H1 (cell line): ENCODE measurements around the gene DGKD. TPM values are rescaled to one million over a fixed set of nuclear protein-coding genes. Genes with fewer than 3 reads are reported as not detected.

Experiments
- CTCF ChIA-PET: fragments of 300-600 bp; sonication (Branson Sonifier 250); formaldehyde crosslinking; loops from one replicate; lab custom pipeline; 2021; ENCODE audit not compliant: partially characterized antibody; lab: Charles Lee
- POLR2A ChIA-PET: fragments of 300-600 bp; sonication (Branson Sonifier 250); formaldehyde crosslinking; loops from one replicate; lab custom pipeline; 2021; ENCODE audit warnings: inconsistent platforms; ENCODE audit not compliant: partially characterized antibody; lab: Charles Lee
- DNase-seq, 2 experiments: peaks; one replicate each; pipeline versions ENCODE4 v3.0.0 to v3.0.0-alpha.2; 2010 to 2022; ENCODE audit warnings: low spot score in 2 of 2, low read depth in 1 of 2, mixed read lengths in 1 of 2
- FAIRE-seq: peaks from 2 replicates; lab custom pipeline; 2011; peaks lifted over from hg19 to GRCh38; lab: Jason Lieb, UNC
- H2AFZ ChIP-seq: 2 replicates; pipeline ENCODE4 v1.8.1; 2012; ENCODE audit warnings: low read length, inconsistent platforms
- H2AK5ac ChIP-seq: 2 replicates; pipeline ENCODE4 v1.6.1; 2013; ENCODE audit warnings: low read depth, low read length
- H2BK120ac ChIP-seq: replicated peaks from 2 replicates; pipeline ENCODE3; 2013; ENCODE audit warnings: low read depth, low read length, inconsistent platforms
- H2BK12ac ChIP-seq: 2 replicates; pipeline ENCODE4 v1.6.1; 2013; ENCODE audit warnings: low read depth, low read length
- H2BK15ac ChIP-seq: 2 replicates; pipeline ENCODE4 v1.6.1; 2013; ENCODE audit warnings: low read length
- H2BK20ac ChIP-seq: 2 replicates; pipeline ENCODE4 v1.6.1; 2013; ENCODE audit warnings: low read length
- H2BK5ac ChIP-seq: 2 replicates; pipeline ENCODE4 v1.6.1; 2013; ENCODE audit warnings: low read depth, low read length
- H3K14ac ChIP-seq: 2 replicates; pipeline ENCODE4 v1.6.1; 2013; ENCODE audit warnings: inconsistent platforms; ENCODE audit not compliant: insufficient read length
- H3K18ac ChIP-seq: 2 replicates; pipeline ENCODE4 v1.6.1; 2013; ENCODE audit warnings: low read length; ENCODE audit errors: extremely low read depth
- H3K23ac ChIP-seq: 2 replicates; pipeline ENCODE4 v1.6.1; 2013; ENCODE audit warnings: inconsistent platforms; ENCODE audit not compliant: insufficient read length
- H3K23me2 ChIP-seq: 2 replicates; pipeline ENCODE4 v1.6.1; 2013; ENCODE audit warnings: low read depth, low read length
- H3K27ac ChIP-seq: 2 replicates; pipeline ENCODE4 v1.6.1; 2011; ENCODE audit warnings: low read depth, low read length, inconsistent platforms
- H3K27me3 ChIP-seq, 4 experiments: replicated peaks in 1 of 4; 1 replicate in 1 of 4; 2 replicates in 3 of 4; pipeline versions ENCODE4 v1.6.1 to v1.8.1; 2011 to 2013; ENCODE audit warnings: low read length in 3 of 4, mild to moderate bottlenecking in 3 of 4, inconsistent platforms in 2 of 4, mixed read lengths in 2 of 4, moderate library complexity in 1 of 4; ENCODE audit not compliant: control insufficient read depth in 3 of 4, insufficient read depth in 3 of 4; ENCODE audit errors: extremely low read depth in 1 of 4
- H3K36me3 ChIP-seq, 4 experiments: 2 replicates each; pipeline versions ENCODE4 v1.6.1 to v1.8.1; 2011 to 2013; ENCODE audit warnings: mild to moderate bottlenecking in 4 of 4, low read length in 3 of 4, moderate library complexity in 2 of 4, control low read depth in 1 of 4, inconsistent platforms in 1 of 4; ENCODE audit not compliant: insufficient read depth in 4 of 4, control insufficient read depth in 2 of 4
- H3K4ac ChIP-seq: replicated peaks from 2 replicates; pipeline ENCODE3; 2013; ENCODE audit warnings: low read length, low read depth, mixed read lengths, inconsistent platforms; ENCODE audit not compliant: insufficient read length
- H3K4me1 ChIP-seq, 4 experiments: replicated peaks in 1 of 4; 1 replicate in 1 of 4; 2 replicates in 3 of 4; pipeline versions ENCODE4 v1.6.1 to v1.8.1; 2011 to 2013; ENCODE audit warnings: low read length in 3 of 4, inconsistent platforms in 2 of 4, mixed read lengths in 1 of 4; ENCODE audit not compliant: insufficient read depth in 4 of 4, control insufficient read depth in 3 of 4
- H3K4me2 ChIP-seq, 2 experiments: 2 replicates each; pipeline versions ENCODE4 v1.6.1 to v1.8.1; 2011 to 2013; ENCODE audit warnings: low read depth in 2 of 2, low read length in 2 of 2, control low read depth in 1 of 2, inconsistent platforms in 1 of 2, mild to moderate bottlenecking in 1 of 2; ENCODE audit not compliant: insufficient read depth in 1 of 2
- H3K4me3 ChIP-seq, 4 experiments: fragments of 200-600, 300-600 bp in 1 of 4; sonication (generic), shearing (Covaris generic), sonication (Bioruptor Twin) in 1 of 4; 2 replicates each; pipeline versions ENCODE4 v1.5.1 to v1.8.1; 2011 to 2016; ENCODE audit warnings: low read length in 4 of 4, low read depth in 3 of 4, control low read depth in 2 of 4, inconsistent platforms in 2 of 4, mild to moderate bottlenecking in 2 of 4, mixed read lengths in 1 of 4, moderate library complexity in 1 of 4; ENCODE audit not compliant: insufficient read depth in 2 of 4; ENCODE audit errors: extremely low read depth in 1 of 4
- H3K56ac ChIP-seq: replicated peaks from 2 replicates; pipeline ENCODE3; 2013; ENCODE audit warnings: low read depth, mild to moderate bottlenecking, mixed read lengths, low read length, inconsistent platforms; ENCODE audit not compliant: insufficient read length
- H3K79me1 ChIP-seq: 2 replicates; pipeline ENCODE4 v1.6.1; 2013; ENCODE audit warnings: low read depth, low read length, control low read depth
- H3K79me2 ChIP-seq, 2 experiments: 2 replicates each; pipeline versions ENCODE4 v1.6.1 to v1.8.1; 2012 to 2013; ENCODE audit warnings: low read length in 2 of 2, mild to moderate bottlenecking in 2 of 2, inconsistent platforms in 1 of 2; ENCODE audit not compliant: insufficient read depth in 2 of 2, control insufficient read depth in 1 of 2
- H3K9ac ChIP-seq, 4 experiments: replicated peaks in 1 of 4; 1 replicate in 1 of 4; 2 replicates in 3 of 4; pipeline versions ENCODE4 v1.6.1 to v1.8.1; 2011 to 2013; ENCODE audit warnings: low read depth in 3 of 4, low read length in 3 of 4, control low read depth in 2 of 4, mild to moderate bottlenecking in 2 of 4, moderate library complexity in 2 of 4, inconsistent platforms in 1 of 4; ENCODE audit errors: extremely low read depth in 1 of 4
- H3K9me3 ChIP-seq, 2 experiments: 2 replicates each; pipeline versions ENCODE4 v1.6.1 to v1.8.1; 2012 to 2013; ENCODE audit warnings: mild to moderate bottlenecking in 2 of 2, moderate library complexity in 2 of 2, control low read depth in 1 of 2, inconsistent platforms in 1 of 2, low read depth in 1 of 2, low read length in 1 of 2, mixed read lengths in 1 of 2; ENCODE audit not compliant: insufficient read depth in 2 of 2
- H4K20me1 ChIP-seq, 2 experiments: replicated peaks in 1 of 2; 2 replicates each; pipeline versions ENCODE3 to v1.8.1; 2011 to 2013; ENCODE audit warnings: inconsistent platforms in 2 of 2, low read length in 2 of 2, mild to moderate bottlenecking in 1 of 2; ENCODE audit not compliant: insufficient read depth in 2 of 2, control insufficient read depth in 1 of 2
- H4K5ac ChIP-seq: 2 replicates; pipeline ENCODE4 v1.6.1; 2013; ENCODE audit warnings: low read length, low read depth, mixed read lengths, inconsistent platforms; ENCODE audit not compliant: insufficient read length
- H4K8ac ChIP-seq: 2 replicates; pipeline ENCODE4 v1.8.0; 2013; ENCODE audit warnings: mild to moderate bottlenecking, moderate library complexity, low read length, inconsistent platforms; ENCODE audit not compliant: insufficient read depth; ENCODE audit errors: extremely low read depth
- H4K91ac ChIP-seq: replicated peaks from 2 replicates; pipeline ENCODE3; 2013; ENCODE audit warnings: low read length, mixed read lengths, inconsistent platforms; ENCODE audit not compliant: insufficient read length
- FOSL1 ChIP-seq: IDR thresholded peaks from 2 replicates; pipeline ENCODE4 v1.6.1; 2011; ENCODE audit warnings: mild to moderate bottlenecking, low read depth, low read length, moderate library complexity; ENCODE audit not compliant: insufficient read depth
- WGBS, 2 experiments: shearing (Covaris generic) in 1 of 2; methylation state at CpG; one replicate each; pipeline versions ENCODE4 v1.1.6 to v1.1.7; 2013 to 2015; ENCODE audit warnings: low lambda C conversion rate in 2 of 2, mixed read lengths in 2 of 2, inconsistent platforms in 1 of 2, low coverage in 1 of 2, missing lambda C conversion rate in 1 of 2; ENCODE audit not compliant: insufficient replicate concordance in 2 of 2, insufficient coverage in 1 of 2, insufficient read length in 1 of 2; ENCODE audit errors: extremely low coverage in 1 of 2, missing lambda C conversion rate in 1 of 2; 5-methylcytosine and 5-hydroxymethylcytosine counted together
- polyA plus RNA-seq, 7 experiments: library from polyadenylated mRNA; depleted of rRNA in 3 of 7; stranded (reverse) in 5 of 7; unstranded in 2 of 7; fragments of >200 nt in 5 of 7; fragments of 200-250 nt in 2 of 7; gene quantifications; 1 replicate in 5 of 7; 2 replicates in 1 of 7; 4 replicates in 1 of 7; pipeline versions ENCODE4 v1.2.1 to v1.2.3, GENCODE V29; 2011 to 2013; ENCODE audit warnings: missing spikeins in 2 of 7, mixed read lengths in 2 of 7
- total RNA-seq: library from RNA; stranded (reverse); fragmentation: NEBNext Ultra II Directional; extraction: Animal tissue kit (Norgen Biotek cat#: 25700); gene quantifications from 2 replicates; pipeline ENCODE4 v1.2.1, GENCODE V29; 2021

DGKD gene
- total and polyA plus RNA-seq, 2 of the 8 experiments (the other 6 are each of a cell fraction or from before 2014, with no cell fraction given), result 7.7 to 30.9 TPM

GRCh38 chr2:233481368-233482142 is 127.3 kb downstream of the DGKD start:
- CTCF ChIA-PET, result interaction anchor here (0.9 to 1.6 kb wide), 4 partner anchors 16 to 351 kb away, joined by 3 to 4 read pairs (median 3); no protein-coding TSS in a partner anchor
- no peak overlapping the region for H3K23ac ChIP-seq
- no peak overlapping the region for H3K18ac ChIP-seq
- peaks cover 0 to 16% (median 3%) of the 10 kb centered on the region in 4 experiments; a peak in 4 of 8 replicates for H3K36me3 ChIP-seq
- H2BK5ac ChIP-seq, result no peak overlapping the region
- no peak overlapping the region for H2BK120ac ChIP-seq
- POLR2A ChIA-PET, result no interaction called here
- no peak overlapping the region for H2BK20ac ChIP-seq
- H3K14ac ChIP-seq, result no peak overlapping the region
- no peak overlapping the region for H2AK5ac ChIP-seq
- H3K27me3 ChIP-seq, result no peaks in the 10 kb centered on the region
- H3K9me3 ChIP-seq, result peaks cover 3 to 7% of the 10 kb centered on the region in 2 experiments
- no peak overlapping the region for H3K4ac ChIP-seq
- H2AFZ ChIP-seq, result no peak overlapping the region
- no peak for DNase-seq
- H3K79me2 ChIP-seq, result no peaks in the 10 kb centered on the region
- FAIRE-seq, result no peak
- TF ChIP-seq FOSL1, result no peak
- H3K4me1 ChIP-seq, result no peaks in the 10 kb centered on the region
- WGBS, 2 experiments, result 94% methylated on average over 22 of the region's 22 CpGs; no CpG with 5 or more reads in 1 of the 2 experiments
- no peak overlapping the region for H3K4me3 ChIP-seq
- H3K56ac ChIP-seq, result no peak overlapping the region
- no peak overlapping the region for H3K9ac ChIP-seq
- H2BK12ac ChIP-seq, result no peak overlapping the region
- no peak overlapping the region for H3K27ac ChIP-seq
- no peaks in the 10 kb centered on the region for H3K79me1 ChIP-seq
- no peak overlapping the region for H2BK15ac ChIP-seq
- H3K23me2 ChIP-seq, result no peaks in the 10 kb centered on the region
- no peak overlapping the region for H3K4me2 ChIP-seq
- H4K8ac ChIP-seq, result no peak overlapping the region
- H4K20me1 ChIP-seq, result peaks cover 0 to 3% of the 10 kb centered on the region in 2 experiments
- no peak overlapping the region for H4K91ac ChIP-seq
- H4K5ac ChIP-seq, result no peak overlapping the region
